ENCODE measurements around the gene GOLGA6L7. TPM values are rescaled to one million over a fixed set of nuclear protein-coding genes. Genes with fewer than 3 reads are reported as not detected.
"Not testable (repeated sequence)": the region's sequence is repeated elsewhere in the genome, so short reads cannot be mapped to it uniquely, and the experiment has no call there.

Gene GOLGA6L7
- polyA plus RNA-seq, 1 donor from 2014 or later: not detected

GRCh38 chr15:28871168-28871567, 22.7 kb upstream of the GOLGA6L7 start:
- Histone ChIP-seq H3K4me2 (ENCODE audit: low read length) (no peak overlapping the region), H2AFZ (ENCODE audit: low read depth, low read length) (no peak overlapping the region), H3K36me3 (ENCODE audit: insufficient read depth, low read length) (no peaks in the 10 kb centered on the region), H3K79me2 (replicated peaks; ENCODE audit: insufficient read depth, low read length) (no peaks in the 10 kb centered on the region), H3K27me3 (ENCODE audit: insufficient read depth, low read depth, low read length) (no peaks in the 10 kb centered on the region), H3K9ac (ENCODE audit: low read length) (no peak overlapping the region), H3F3A (ENCODE audit: insufficient read depth, low read length, poor library complexity, severe bottlenecking) (no peaks in the 10 kb centered on the region), H3K9me3 (ENCODE audit: low read length) (no peaks in the 10 kb centered on the region), H3K27ac (ENCODE audit: low read length) (no peak overlapping the region), H3K4me3 (ENCODE audit: low read length) (no peak overlapping the region), H4K20me1 (ENCODE audit: insufficient read depth) (no peaks in the 10 kb centered on the region), H3K9me2 (ENCODE audit: insufficient read depth, low read length) (no peaks in the 10 kb centered on the region)
- TF ChIP-seq POLR2AphosphoS5 (IDR thresholded peaks at IDR 0.05) (no peak), REST (IDR thresholded peaks at IDR 0.05; ENCODE audit: borderline replicate concordance) (no peak), CTCF (IDR thresholded peaks at IDR 0.05; ENCODE audit: poor library complexity, severe bottlenecking) (no peak), TAF1 (IDR thresholded peaks at IDR 0.05; ENCODE audit: low read depth) (no peak), SMC3 (conservative IDR thresholded peaks at IDR 0.05; ENCODE audit: poor library complexity) (no peak), MXI1 (conservative IDR thresholded peaks at IDR 0.05; ENCODE audit: poor library complexity, severe bottlenecking) (no peak), EP300 (conservative IDR thresholded peaks at IDR 0.05; ENCODE audit: poor library complexity, severe bottlenecking) (no peak), RAD21 (conservative IDR thresholded peaks at IDR 0.05) (no peak), EZH2 (IDR thresholded peaks at IDR 0.05; ENCODE audit: borderline replicate concordance, insufficient read depth, low read length, poor library complexity, severe bottlenecking) (no peak)

- no peaks in the 10 kb centered on the region for H3K36me3 ChIP-seq (ENCODE audit: insufficient read depth, low read length)
- no peak overlapping the region for H3K27ac ChIP-seq (ENCODE audit: low read length)
- no peaks in the 10 kb centered on the region for H3K79me2 ChIP-seq (replicated peaks; ENCODE audit: insufficient read depth, low read length)
- H3K4me3 ChIP-seq (ENCODE audit: low read length): no peak overlapping the region
- TF ChIP-seq EP300 (conservative IDR thresholded peaks at IDR 0.05; ENCODE audit: poor library complexity, severe bottlenecking) (no peak), MXI1 (conservative IDR thresholded peaks at IDR 0.05; ENCODE audit: poor library complexity, severe bottlenecking) (no peak), POLR2AphosphoS5 (IDR thresholded peaks at IDR 0.05) (no peak), RAD21 (conservative IDR thresholded peaks at IDR 0.05) (no peak), TAF1 (IDR thresholded peaks at IDR 0.05; ENCODE audit: low read depth) (no peak), EZH2 (IDR thresholded peaks at IDR 0.05; ENCODE audit: borderline replicate concordance, insufficient read depth, low read length, poor library complexity, severe bottlenecking) (no peak), CTCF (IDR thresholded peaks at IDR 0.05; ENCODE audit: poor library complexity, severe bottlenecking) (no peak), SMC3 (conservative IDR thresholded peaks at IDR 0.05; ENCODE audit: poor library complexity) (no peak), REST (IDR thresholded peaks at IDR 0.05; ENCODE audit: borderline replicate concordance) (no peak)
- no peaks in the 10 kb centered on the region for H3K27me3 ChIP-seq (ENCODE audit: insufficient read depth, low read depth, low read length)
- no peaks in the 10 kb centered on the region for H3F3A ChIP-seq (ENCODE audit: insufficient read depth, low read length, poor library complexity, severe bottlenecking)
- no peaks in the 10 kb centered on the region for H3K9me3 ChIP-seq (ENCODE audit: low read length)
- no peaks in the 10 kb centered on the region for H3K9me2 ChIP-seq (ENCODE audit: insufficient read depth, low read length)
- H3K9ac ChIP-seq (ENCODE audit: low read length): no peak overlapping the region
- H4K20me1 ChIP-seq (ENCODE audit: insufficient read depth): no peaks in the 10 kb centered on the region
- no peak overlapping the region for H2AFZ ChIP-seq (ENCODE audit: low read depth, low read length)
- no peak overlapping the region for H3K4me2 ChIP-seq (ENCODE audit: low read length)
Observed at GRCh38 chr15:28868744-28869345, 20.4 kb upstream of the GOLGA6L7 start.

GRCh38 chr15:28861589-28862293, 13.3 kb upstream of the GOLGA6L7 start:
- not testable (repeated sequence) for H3K27me3 ChIP-seq (ENCODE audit: insufficient read depth, low read depth, low read length); H3K27ac ChIP-seq (ENCODE audit: low read length); H3K9me3 ChIP-seq (ENCODE audit: low read length); H4K20me1 ChIP-seq (ENCODE audit: insufficient read depth); H3K79me2 ChIP-seq (replicated peaks; ENCODE audit: insufficient read depth, low read length); H3F3A ChIP-seq (ENCODE audit: insufficient read depth, low read length, poor library complexity, severe bottlenecking); H3K9ac ChIP-seq (ENCODE audit: low read length); H3K4me2 ChIP-seq (ENCODE audit: low read length); H2AFZ ChIP-seq (ENCODE audit: low read depth, low read length); H3K9me2 ChIP-seq (ENCODE audit: insufficient read depth, low read length); H3K36me3 ChIP-seq (ENCODE audit: insufficient read depth, low read length); H3K4me3 ChIP-seq (ENCODE audit: low read length)
